Activated CD8-positive, alpha-beta T cell treated with anti-CD3 and anti-CD28 coated beads, Interleukin-2, amount 10 ng/mL, durations not matched to agents 7 days and 5 days (primary cell): ENCODE measurements around the gene IBTK. TPM values are rescaled to one million over a fixed set of nuclear protein-coding genes. Genes with fewer than 3 reads are reported as not detected.
A peak's percentile ranks its signal among the peaks of the same experiment; 100 is the strongest.

Source experiments
- ATAC-seq: fragments of 150-1000 bp; cut with Tn5 transposase; one replicate; pipeline ENCODE4 v1.10.0; 2021; ENCODE audit warnings: moderate library complexity
- CTCF ChIA-PET: fragments of 350-600 bp; sonication (Branson Sonifier 250); formaldehyde crosslinking; loops from one replicate; lab custom pipeline; 2021; ENCODE audit warnings: antibody characterized with exemption; lab: Charles Lee
- POLR2A ChIA-PET: fragments of 350-600 bp; sonication (Branson Sonifier 250); formaldehyde crosslinking; loops from one replicate; lab custom pipeline; 2021; ENCODE audit warnings: antibody characterized with exemption; lab: Charles Lee
- DNase-seq: peaks from one replicate; pipeline ENCODE4 v3.0.0-alpha.2; 2020
- H3K27ac Mint-ChIP-seq: one replicate; pipeline ENCODE4 v1.8.0; 2021; ENCODE audit warnings: mild to moderate bottlenecking, mixed read lengths
- H3K27me3 Mint-ChIP-seq: one replicate; pipeline ENCODE4 v1.8.0; 2021; ENCODE audit warnings: low read depth, mixed read lengths
- H3K36me3 Mint-ChIP-seq: one replicate; pipeline ENCODE4 v1.8.0; 2021; ENCODE audit warnings: low read depth, mixed read lengths
- H3K4me1 Mint-ChIP-seq: one replicate; pipeline ENCODE4 v1.8.0; 2021; ENCODE audit warnings: low read depth, mixed read lengths
- H3K4me3 Mint-ChIP-seq: one replicate; pipeline ENCODE4 v1.8.0; 2021; ENCODE audit warnings: mild to moderate bottlenecking, mixed read lengths
- H3K9me3 Mint-ChIP-seq: one replicate; pipeline ENCODE4 v1.8.0; 2022; ENCODE audit warnings: mixed read lengths; ENCODE audit not compliant: insufficient read depth
- total RNA-seq, 2 experiments: library from RNA; stranded (reverse); gene quantifications; one replicate each; pipeline ENCODE4 v1.2.3, GENCODE V29; 2021

The IBTK gene
- total RNA-seq, 2 experiments from 2014 or later = 24.4 to 24.5 TPM

DNA sequence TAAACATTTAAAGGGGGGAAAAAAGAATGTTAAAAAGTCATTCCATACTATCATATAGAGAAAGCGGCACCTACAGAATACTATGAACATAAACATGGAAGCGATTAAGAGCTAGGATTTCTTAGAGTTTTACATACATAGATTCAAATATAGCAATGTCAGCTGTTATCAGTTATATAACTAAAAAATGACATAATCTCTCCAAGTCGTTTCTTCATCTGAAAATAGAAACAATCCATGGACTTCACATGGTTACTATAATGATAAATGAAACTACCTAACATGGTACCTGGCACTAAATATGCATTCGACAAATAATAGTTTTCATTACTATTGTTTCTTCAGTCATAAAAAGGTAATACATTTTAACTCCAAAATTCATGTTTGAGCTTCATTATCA is 3.7 kb downstream of the IBTK start:
- DNase-seq (no peak), ATAC-seq (no peak)
- no peak overlapping the region for H3K27ac Mint-ChIP-seq
- peaks cover 37% of the 10 kb centered on the region for H3K4me1 Mint-ChIP-seq
- no peaks in the 10 kb centered on the region for H3K9me3 Mint-ChIP-seq
- no peaks in the 10 kb centered on the region for H3K27me3 Mint-ChIP-seq
- no peak overlapping the region for H3K4me3 Mint-ChIP-seq
- ChIA-PET POLR2A (no interaction called here), CTCF (interaction anchor here (1.5 kb wide), 2 partner anchors 14 to 821 kb away, joined by 4 to 6 read pairs; partner anchors contain the start of gene UBE3D)
- peaks cover 42% of the 10 kb centered on the region for H3K36me3 Mint-ChIP-seq

DNA sequence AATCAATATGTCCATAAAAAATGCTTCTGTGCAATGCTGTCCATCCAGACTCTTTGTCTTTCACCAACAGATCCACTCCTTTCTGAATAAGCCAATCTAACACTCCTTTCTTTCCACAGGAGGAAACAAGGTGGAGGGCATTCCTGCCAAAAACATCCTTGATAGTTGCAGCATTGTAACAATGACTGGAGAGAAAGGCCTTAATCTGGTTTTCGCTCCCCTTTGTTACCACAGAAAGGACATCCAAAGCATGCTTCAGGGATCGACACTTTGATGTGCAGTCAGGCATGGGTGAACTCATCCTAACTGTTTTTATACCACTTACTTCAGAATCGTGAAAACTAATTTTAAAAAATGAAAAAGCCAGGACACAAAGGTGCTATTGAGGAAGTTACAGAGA is 7.4 kb downstream of the IBTK start:
- H3K9me3 Mint-ChIP-seq = no peaks in the 10 kb centered on the region
- ATAC-seq (no peak), DNase-seq (no peak)
- H3K4me1 Mint-ChIP-seq = peaks cover 13% of the 10 kb centered on the region
- H3K27ac Mint-ChIP-seq = no peak overlapping the region
- POLR2A ChIA-PET = no interaction called here
- peaks cover 45% of the 10 kb centered on the region for H3K36me3 Mint-ChIP-seq
- CTCF ChIA-PET = interaction anchor here (2.0 kb wide), 1 partner anchor 827 kb away, joined by 11 read pairs; the partner anchor contains the start of gene DOP1A
- no peaks in the 10 kb centered on the region for H3K27me3 Mint-ChIP-seq
- H3K4me3 Mint-ChIP-seq = no peak overlapping the region

DNA sequence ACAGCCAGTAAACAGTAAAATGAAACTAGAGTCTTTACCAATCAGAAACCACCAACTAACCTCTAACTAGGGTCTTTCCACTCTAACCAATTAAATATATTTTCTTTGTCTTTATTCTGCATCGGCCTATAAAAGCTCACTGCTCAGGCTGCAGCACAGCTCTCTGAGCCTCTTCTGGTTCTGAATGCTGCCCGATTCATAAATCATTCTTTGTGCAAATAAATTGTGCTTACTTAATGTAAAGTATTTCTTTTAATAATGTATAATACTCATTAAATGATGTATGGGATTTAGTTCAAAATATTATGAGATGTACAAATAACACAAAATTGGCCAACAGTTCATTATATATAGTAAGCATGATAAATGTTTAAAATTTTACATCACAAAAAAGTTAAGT is 7.9 kb downstream of the IBTK start:
- ChIA-PET CTCF (no interaction called here), POLR2A (no interaction called here)
- Mint-ChIP-seq H3K27ac (no peak overlapping the region), H3K36me3 (peaks cover 42% of the 10 kb centered on the region), H3K4me1 (peaks cover 9% of the 10 kb centered on the region), H3K27me3 (no peaks in the 10 kb centered on the region), H3K9me3 (no peaks in the 10 kb centered on the region), H3K4me3 (no peak overlapping the region)
- DNase-seq (no peak), ATAC-seq (no peak)

DNA sequence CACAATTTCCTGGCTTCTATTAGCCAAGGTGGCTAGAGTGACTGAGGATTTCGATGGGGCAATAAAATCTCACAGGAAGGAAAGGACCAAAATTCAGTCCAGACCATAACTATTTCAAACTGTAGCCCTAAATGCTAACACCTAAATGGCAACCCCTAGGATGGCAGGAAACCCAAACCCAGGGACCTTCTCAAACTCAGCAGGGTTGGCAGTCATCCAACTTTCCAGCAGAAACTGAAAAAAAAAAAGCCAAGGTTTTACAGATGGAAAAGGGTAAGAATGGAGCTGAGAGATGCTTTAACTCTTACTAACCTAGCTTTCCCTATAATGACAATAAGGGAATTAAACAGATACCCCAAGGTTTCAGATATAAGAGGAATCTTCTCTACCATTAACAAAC is 10.5 kb downstream of the IBTK start:
- no peak overlapping the region for H3K27ac Mint-ChIP-seq
- peaks cover 38% of the 10 kb centered on the region for H3K36me3 Mint-ChIP-seq
- CTCF ChIA-PET = no interaction called here

DNA sequence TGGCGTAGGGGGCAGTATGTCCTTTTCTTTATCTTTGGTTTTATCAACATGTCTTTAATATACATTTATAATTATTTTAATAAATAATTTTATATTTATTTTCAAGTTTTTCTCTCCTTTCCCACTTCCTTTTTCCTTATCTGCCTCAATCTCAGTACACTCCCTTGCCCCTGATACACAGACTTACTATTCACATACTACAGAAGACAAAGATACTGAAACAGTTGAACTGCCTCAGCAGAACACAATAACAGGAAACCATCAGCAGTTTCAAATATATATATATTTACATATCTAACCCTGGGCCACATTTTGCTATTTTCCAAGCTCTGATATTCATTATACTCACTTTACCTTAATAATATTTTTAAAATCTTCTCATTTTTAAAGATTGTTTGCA is 19.8 kb downstream of the IBTK start:
- H3K4me3 Mint-ChIP-seq = no peak overlapping the region
- H3K36me3 Mint-ChIP-seq = peaks cover 53% of the 10 kb centered on the region
- ATAC-seq = no peak
- peak overlapping the region; percentile 55 for H3K27ac Mint-ChIP-seq
- peaks cover 12% of the 10 kb centered on the region for H3K4me1 Mint-ChIP-seq
- no peak for DNase-seq
- CTCF ChIA-PET = interaction anchor here (0.8 to 1.0 kb wide), 2 partner anchors 19 to 838 kb away, joined by 3 to 4 read pairs; partner anchors contain the start of gene UBE3D
- no peaks in the 10 kb centered on the region for H3K9me3 Mint-ChIP-seq
- POLR2A ChIA-PET = no interaction called here
- H3K27me3 Mint-ChIP-seq = no peaks in the 10 kb centered on the region

More for the DNA sequence above, 10.5 kb downstream of the IBTK start:
- Mint-ChIP-seq H3K4me3 (no peak overlapping the region), H3K9me3 (no peaks in the 10 kb centered on the region), H3K4me1 (peaks cover 5% of the 10 kb centered on the region), H3K27me3 (no peaks in the 10 kb centered on the region)
- DNase-seq (no peak), ATAC-seq (no peak)
- POLR2A ChIA-PET = interaction anchor here (0.6 kb wide), 1 partner anchor 49 kb away, joined by 5 read pairs; no protein-coding TSS in a partner anchor

DNA sequence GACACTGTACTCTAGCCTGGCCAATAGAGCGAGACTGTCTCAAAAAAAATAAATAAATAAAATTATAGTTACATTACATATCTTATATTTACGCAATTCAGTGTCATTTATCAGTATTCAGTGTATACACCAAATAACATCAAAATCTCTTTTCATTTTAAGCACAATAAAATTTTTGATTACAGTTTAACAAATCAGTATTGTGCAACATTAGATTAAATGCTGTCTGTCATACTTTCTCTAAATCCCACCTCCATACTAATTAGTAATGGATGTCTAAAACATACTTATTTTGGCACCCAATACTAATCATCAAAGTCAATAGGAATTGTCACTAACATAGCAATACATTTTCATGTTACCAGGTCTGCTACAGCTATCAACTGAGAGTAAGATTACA is 27.4 kb downstream of the IBTK start:
- CTCF ChIA-PET = no interaction called here
- Mint-ChIP-seq H3K4me3 (no peak overlapping the region), H3K27ac (no peak overlapping the region), H3K4me1 (no peaks in the 10 kb centered on the region), H3K36me3 (peaks cover 41% of the 10 kb centered on the region), H3K9me3 (no peaks in the 10 kb centered on the region), H3K27me3 (no peaks in the 10 kb centered on the region)
- ATAC-seq = no peak
- DNase-seq = no peak
- POLR2A ChIA-PET = no interaction called here

DNA sequence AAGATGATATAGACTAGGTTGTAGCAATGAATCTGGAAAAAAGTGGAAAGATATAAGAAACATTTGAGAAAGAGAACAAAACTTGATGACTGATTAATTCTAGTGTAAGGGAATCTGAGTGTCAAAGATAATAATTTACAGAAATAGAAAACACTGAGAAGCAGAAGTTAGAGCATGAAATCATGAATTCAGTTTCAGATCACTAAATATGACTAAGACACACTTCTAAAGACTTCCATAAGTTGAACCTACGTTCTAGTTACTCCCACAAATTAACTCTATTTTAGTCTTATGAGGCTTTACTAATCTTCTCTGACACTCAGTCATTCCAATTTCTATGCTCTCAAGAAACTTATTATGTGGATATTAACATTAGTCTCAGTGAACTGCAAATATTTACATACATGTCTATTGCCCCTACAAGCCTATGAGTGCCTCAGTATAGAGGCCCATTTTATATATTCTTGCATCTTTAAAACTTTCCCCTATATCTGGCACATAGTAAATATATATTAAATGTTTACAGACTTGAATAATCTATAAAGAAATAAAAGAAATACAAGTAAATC is 30.4 kb downstream of the IBTK start:
- Mint-ChIP-seq H3K27ac (no peak overlapping the region), H3K4me1 (no peaks in the 10 kb centered on the region), H3K27me3 (no peaks in the 10 kb centered on the region), H3K36me3 (peaks cover 43% of the 10 kb centered on the region), H3K9me3 (no peaks in the 10 kb centered on the region), H3K4me3 (no peak overlapping the region)
- no peak for DNase-seq
- ChIA-PET POLR2A (no interaction called here), CTCF (no interaction called here)
- no peak for ATAC-seq

DNA sequence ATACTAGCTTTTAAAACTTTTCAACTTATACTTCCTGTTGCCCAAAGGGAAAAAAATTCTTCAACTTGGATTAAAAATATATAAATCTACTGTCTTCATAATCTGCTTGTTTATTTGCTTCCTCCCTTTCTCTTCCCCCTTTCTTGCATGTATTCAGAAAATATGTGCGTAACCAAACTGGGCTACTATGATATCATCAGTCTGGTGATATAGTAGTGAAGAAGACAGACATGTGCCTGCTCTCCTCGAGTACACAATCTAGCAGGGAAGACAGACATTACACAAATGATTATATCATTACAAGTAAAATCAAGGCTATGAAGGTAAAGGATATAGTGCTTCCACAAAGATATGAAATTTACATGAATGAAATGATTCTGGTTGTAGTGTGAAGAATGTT is 31.0 kb downstream of the IBTK start:
- H3K27ac Mint-ChIP-seq = no peak overlapping the region
- no peaks in the 10 kb centered on the region for H3K9me3 Mint-ChIP-seq
- DNase-seq (no peak), ATAC-seq (no peak)
- no peaks in the 10 kb centered on the region for H3K4me1 Mint-ChIP-seq
- CTCF ChIA-PET = no interaction called here
- H3K36me3 Mint-ChIP-seq = peaks cover 44% of the 10 kb centered on the region
- no peak overlapping the region for H3K4me3 Mint-ChIP-seq
- POLR2A ChIA-PET = no interaction called here
- H3K27me3 Mint-ChIP-seq = no peaks in the 10 kb centered on the region

DNA sequence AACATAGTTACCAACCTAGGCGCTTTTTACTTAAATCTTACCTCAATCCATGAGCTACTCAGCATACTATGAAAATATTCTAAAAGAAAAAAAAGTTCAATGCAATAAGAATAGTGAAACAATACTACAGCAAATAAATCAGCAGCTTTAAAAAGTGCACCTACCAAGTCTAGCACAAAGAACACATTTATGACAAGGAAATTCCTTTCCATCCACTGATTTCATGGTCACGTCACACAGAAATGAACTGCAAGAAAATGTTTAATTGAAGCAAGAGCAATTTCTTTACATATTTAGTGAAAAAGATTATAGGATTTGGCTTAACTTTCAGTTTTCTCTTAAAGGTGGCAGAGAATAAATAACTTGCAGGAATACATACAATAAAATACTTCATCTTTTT is 36.2 kb downstream of the IBTK start:
- Mint-ChIP-seq H3K9me3 (no peaks in the 10 kb centered on the region), H3K36me3 (peaks cover 47% of the 10 kb centered on the region), H3K4me1 (no peaks in the 10 kb centered on the region), H3K4me3 (no peak overlapping the region), H3K27ac (no peak overlapping the region), H3K27me3 (no peaks in the 10 kb centered on the region)
- POLR2A ChIA-PET = no interaction called here
- ATAC-seq = no peak
- CTCF ChIA-PET = no interaction called here
- no peak for DNase-seq

DNA sequence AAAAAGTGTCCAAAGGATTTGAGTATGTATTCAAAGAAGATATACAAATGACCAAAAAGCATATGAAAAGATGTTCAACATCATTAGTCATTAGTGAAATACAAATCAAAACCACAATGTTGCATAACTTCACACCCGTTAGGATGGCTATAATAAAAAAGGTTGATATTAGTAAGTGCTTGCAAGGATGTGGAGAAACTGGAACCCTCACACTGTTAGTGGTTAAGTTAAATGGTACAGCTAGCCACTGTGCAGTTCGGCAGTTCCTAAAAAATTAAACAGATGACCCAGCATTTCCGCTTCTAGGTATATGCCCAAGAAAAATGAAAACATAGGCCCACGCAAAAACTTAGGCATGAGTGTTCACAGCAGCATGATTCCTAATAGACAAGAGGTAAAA is 38.6 kb downstream of the IBTK start:
- H3K27me3 Mint-ChIP-seq = no peaks in the 10 kb centered on the region
- ChIA-PET POLR2A (no interaction called here), CTCF (no interaction called here)
- H3K4me1 Mint-ChIP-seq = no peaks in the 10 kb centered on the region
- DNase-seq (no peak), ATAC-seq (no peak)
- peaks cover 47% of the 10 kb centered on the region for H3K36me3 Mint-ChIP-seq
- H3K27ac Mint-ChIP-seq = no peak overlapping the region
- H3K4me3 Mint-ChIP-seq = no peak overlapping the region
- no peaks in the 10 kb centered on the region for H3K9me3 Mint-ChIP-seq

DNA sequence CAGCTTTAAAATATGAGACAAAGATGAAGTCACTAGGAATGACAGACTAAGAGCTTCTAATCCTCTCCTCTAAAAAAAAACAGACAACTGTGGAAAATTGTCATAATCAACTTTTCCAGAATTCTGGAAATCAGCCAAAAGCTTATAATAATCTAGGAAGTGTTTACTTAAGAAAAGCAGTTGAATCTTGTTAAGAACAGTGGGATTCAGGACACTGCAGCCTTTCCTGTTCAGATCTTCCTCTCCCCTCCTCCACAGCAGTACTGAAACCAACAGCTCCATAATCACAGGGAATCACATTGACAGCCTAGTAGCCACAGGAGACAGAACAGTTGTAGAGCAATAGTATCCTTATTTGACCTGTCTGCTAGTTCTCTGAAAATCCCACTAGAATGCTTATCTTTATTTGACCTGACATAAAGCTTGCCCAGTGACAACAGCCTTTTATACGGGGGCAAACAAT is 41.6 kb downstream of the IBTK start:
- no peak overlapping the region for H3K27ac Mint-ChIP-seq
- peaks cover 45% of the 10 kb centered on the region for H3K36me3 Mint-ChIP-seq
- DNase-seq = no peak
- CTCF ChIA-PET = interaction anchor here (0.6 to 0.9 kb wide), 2 partner anchors 26 to 63 kb away, joined by 3 read pairs; no protein-coding TSS in a partner anchor
- H3K9me3 Mint-ChIP-seq = no peaks in the 10 kb centered on the region
- POLR2A ChIA-PET = no interaction called here
- ATAC-seq = no peak
- H3K4me3 Mint-ChIP-seq = no peak overlapping the region
- H3K4me1 Mint-ChIP-seq = no peaks in the 10 kb centered on the region
- no peaks in the 10 kb centered on the region for H3K27me3 Mint-ChIP-seq

DNA sequence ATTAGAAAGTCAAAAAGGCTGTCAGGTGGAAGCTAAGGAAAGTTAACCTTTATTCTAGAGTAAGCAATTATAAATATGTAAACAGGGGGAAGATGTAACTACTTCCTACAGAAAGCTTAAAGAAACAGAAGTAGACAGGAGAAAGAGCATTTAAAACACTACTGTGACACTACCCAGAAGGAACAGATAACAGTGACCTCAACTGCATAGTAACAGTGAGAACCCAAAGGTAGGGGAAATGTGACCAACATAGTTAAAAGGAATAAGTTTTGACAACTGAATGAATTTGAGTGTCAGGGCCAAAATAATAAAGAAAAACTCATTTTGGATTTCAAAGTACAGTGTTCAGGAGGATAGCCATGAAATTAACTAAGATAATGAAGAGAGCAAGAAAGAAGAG is 43.5 kb downstream of the IBTK start:
- peaks cover 44% of the 10 kb centered on the region for H3K36me3 Mint-ChIP-seq
- no peaks in the 10 kb centered on the region for H3K9me3 Mint-ChIP-seq
- DNase-seq (no peak), ATAC-seq (no peak)
- POLR2A ChIA-PET = no interaction called here
- CTCF ChIA-PET = no interaction called here
- H3K4me1 Mint-ChIP-seq = no peaks in the 10 kb centered on the region
- H3K27ac Mint-ChIP-seq = no peak overlapping the region
- no peak overlapping the region for H3K4me3 Mint-ChIP-seq
- no peaks in the 10 kb centered on the region for H3K27me3 Mint-ChIP-seq
